GM04503 (cell line): ENCODE measurements around the gene PARP1.
"Not testable (repeated sequence)": the region's sequence is repeated elsewhere in the genome, so short reads cannot be mapped to it uniquely, and the experiment has no call there.

Experiments used
- DNase-seq: peaks from one replicate; pipeline ENCODE4 v3.0.0-alpha.2; 2012; ENCODE audit warnings: low read depth

Gene PARP1

DNA sequence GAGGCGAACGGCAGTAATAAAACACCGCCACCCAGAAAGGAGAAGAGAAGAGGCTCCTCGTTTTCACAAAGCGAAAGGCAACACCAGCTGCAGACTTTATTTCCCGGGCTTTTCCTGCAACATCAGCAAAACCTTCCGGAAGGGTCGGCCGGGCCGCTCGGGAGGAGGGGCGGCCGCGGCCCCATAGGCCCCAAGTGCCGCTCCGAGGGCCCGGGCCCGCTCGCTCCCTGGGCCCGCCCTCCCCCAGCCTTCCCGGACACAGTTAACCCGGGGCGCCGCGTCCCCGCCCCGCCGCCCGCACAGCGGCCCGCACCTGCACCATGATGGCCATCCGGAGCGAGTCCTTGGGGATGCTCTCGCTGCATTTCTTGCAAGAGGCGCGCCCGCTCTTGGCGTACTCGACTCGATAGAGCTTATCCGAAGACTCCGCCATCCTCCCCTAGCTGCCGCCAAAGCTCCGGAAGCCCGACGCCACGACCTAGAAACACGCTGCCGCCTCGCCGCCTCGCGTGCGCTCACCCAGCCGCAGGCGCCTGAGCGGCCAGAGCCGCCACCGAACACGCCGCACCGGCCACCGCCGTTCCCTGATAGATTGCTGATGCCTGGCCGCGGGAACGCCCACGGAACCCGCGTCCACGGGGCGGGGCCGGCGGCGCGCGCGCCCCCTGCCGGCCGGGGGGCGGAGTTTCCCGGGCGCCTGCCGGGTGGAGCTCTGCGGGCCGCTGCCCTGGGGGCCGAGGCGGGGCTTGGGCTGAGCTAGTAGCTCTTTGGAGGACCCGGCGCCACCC, at the start of gene PARP1:
TSS of gene PARP1 (minus strand) at position 597 of the 788 bp plus-strand sequence. CDS start at position 433, 164 bp downstream.
- DNase-seq = peak; percentile 28

GRCh38 chr1:226457307-226457712, 49.4 kb upstream of the PARP1 start:
- DNase-seq = no peak

- no peak for DNase-seq
Measured at GRCh38 chr1:226455843-226456242, 48.0 kb upstream of the PARP1 start.

- no peak for DNase-seq
Measured at GRCh38 chr1:226454349-226454748, 46.5 kb upstream of the PARP1 start.

DNA sequence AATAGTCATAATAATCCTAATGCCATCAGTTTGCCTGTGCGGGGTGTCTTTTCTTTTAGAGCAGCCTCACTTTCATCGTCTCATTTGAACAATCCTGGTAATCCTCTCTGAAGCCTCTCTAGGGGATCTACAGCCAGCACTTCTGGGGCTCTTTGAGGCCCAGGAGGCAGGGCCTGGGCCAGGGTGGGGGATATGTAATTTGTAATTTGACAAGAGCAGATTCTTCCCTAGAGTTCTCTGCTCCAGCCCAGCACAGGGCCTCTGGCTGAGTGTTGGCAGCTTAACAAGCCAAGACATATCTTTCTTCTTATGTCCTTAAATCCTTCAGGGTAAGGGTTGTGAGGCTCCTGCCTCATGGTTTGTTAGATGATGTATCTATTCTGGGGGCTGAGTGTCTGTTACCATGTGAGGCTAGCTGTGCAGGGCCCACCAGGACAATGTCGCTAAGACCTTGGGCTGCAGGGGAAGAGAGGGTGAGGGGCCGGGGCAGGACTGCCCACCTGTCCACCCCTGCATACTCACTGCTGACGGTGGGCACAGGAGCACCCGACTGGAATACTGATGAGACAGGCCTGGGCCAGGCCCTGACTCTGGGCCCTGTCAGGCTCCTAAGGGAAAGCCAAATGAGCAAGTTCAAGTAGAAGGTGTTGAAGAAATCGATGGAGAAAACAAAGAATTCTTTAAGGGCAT, 45.3 kb upstream of the PARP1 start:
- no peak for DNase-seq

DNA sequence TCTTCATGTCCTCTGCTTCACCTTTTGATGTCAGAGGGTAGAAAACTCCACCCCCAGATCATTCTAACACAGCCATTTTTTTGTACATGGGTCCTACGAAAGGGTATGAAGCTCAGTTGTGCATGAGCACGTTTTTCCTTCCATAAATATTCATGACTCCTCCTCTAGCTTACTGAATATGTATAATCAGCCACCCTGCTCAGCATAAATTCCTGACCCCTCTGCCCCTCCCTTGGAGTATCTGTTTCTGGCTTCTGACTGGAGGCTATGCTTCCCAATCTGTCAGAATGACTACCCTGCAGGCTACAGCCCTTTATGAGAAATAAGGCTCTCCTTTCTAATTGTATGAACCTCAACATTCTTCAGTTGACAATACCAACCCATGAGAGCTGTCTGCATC, 42.8 kb upstream of the PARP1 start:
- no peak for DNase-seq

GRCh38 chr1:226449823-226450222, 41.9 kb upstream of the PARP1 start:
- DNase-seq = no peak

DNA sequence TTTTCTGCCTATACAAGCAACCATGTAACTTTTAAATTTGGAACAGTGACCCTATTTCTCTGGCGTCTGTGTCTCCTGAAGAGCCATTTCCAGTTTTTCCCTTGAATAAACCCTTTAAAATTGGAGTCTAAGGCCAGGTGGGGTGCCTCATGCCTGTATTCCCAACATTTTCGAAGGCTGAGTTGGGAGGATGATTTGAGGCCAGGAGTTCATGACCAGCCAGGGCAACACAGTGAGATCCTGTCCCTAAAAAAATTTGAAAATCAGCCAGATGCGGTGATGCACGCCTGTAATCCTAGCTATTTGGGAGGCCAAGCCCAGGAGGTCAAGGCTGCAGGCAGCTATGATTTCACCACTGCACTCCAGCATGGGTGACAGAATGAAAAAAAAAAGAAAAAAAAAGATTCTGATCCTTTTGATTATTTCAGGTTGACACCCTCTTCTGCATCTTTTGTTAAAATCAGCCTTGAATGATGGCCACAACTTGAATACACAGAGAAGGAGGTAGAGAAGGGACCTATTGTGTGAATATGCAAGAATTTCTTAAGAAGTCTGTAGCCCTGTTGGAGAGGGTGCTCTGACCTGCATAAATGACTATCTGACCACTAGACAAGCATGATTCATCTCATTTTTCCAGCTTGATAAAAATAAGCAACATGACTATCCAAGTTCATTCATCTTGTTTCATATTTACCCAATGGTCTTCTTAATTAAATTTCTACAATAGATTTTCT, 40.2 kb upstream of the PARP1 start:
- DNase-seq = no peak

DNA sequence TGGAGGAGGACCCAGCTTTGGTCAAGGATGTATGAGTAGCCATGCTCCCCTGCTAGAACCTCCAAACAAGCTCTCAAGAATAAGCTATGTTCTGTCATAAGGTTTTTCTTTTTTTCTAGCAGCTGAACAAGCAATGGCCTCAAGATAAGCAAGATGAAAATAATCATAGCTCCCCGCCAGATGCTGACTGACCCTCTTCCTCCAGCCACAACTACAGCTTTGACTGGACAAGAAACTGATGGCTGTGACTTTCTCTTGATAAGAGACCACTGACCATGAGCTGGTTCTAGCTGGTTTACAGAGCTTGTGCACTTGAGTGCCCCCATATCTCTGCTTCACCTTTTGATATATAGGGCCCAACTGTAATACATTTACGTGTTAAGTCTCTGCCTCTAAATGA, 38.2 kb upstream of the PARP1 start:
- DNase-seq = no peak

DNA sequence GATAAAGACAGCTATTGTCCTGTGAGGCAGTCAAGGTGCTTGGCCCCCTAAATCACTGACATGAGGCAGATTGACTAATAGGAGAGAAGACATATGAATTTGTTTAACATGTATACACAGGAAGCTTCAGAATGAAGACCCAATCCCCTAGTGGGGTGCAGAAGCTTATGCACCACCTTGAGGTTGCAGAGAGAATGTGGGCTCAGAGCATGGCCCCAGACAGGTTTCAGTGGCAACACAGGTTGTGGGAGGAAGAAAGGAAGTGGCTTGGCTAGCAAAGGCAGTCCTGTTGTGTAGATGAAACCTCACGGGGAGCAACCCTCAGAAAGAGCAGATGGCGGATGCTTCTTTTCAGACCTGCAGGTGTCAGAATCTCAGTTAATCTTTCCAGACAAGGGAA, 37.0 kb upstream of the PARP1 start:
- no peak for DNase-seq

DNA sequence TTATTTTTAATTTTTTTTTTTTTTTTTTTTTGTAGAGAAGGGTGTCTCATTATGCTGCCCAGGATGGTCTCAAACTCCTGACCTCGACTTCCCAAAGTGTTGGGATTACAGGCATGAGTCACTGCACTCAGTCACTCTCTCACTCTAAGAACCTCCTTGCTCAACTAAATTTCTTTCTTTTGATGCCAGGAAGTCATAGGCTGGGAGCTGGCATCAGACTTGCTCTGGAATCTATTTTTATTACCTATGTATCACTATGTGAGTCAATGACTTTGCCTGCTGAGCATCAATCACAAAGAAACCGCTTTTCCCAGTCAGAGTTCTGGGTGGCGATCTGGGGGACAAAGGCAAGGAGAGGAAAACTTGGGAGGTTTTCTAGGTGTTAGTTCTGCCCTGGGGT, 35.5 kb upstream of the PARP1 start:
- DNase-seq = peak; percentile 69

DNA sequence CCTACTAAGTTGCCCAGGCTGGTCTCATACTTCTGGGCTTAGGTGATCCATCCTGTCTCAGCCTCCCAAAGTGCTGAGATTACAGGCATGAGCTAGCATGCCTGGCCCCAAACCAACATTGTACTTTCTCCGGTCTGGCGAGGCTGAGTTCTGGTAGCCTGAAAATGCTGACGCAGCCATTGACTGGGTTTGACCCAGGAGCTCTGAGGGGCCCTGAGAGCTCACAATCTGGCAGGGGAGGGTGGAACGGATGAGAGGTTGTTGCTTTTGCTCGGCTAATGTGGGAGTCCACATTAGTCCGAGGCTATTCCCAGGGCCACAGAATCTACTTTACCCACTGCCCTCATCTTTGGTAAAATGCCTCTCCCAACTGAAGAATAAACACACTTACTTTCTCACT, 35.1 kb upstream of the PARP1 start:
- DNase-seq = no peak

- DNase-seq = no peak
Measured at GRCh38 chr1:226441629-226442028, 33.7 kb upstream of the PARP1 start.

- no peak for DNase-seq
Measured at GRCh38 chr1:226440512-226440911, 32.6 kb upstream of the PARP1 start.

GRCh38 chr1:226438007-226438406, 30.1 kb upstream of the PARP1 start:
- DNase-seq = no peak

- DNase-seq = no peak
Measured at GRCh38 chr1:226436855-226437491, 29.1 kb upstream of the PARP1 start.

DNA sequence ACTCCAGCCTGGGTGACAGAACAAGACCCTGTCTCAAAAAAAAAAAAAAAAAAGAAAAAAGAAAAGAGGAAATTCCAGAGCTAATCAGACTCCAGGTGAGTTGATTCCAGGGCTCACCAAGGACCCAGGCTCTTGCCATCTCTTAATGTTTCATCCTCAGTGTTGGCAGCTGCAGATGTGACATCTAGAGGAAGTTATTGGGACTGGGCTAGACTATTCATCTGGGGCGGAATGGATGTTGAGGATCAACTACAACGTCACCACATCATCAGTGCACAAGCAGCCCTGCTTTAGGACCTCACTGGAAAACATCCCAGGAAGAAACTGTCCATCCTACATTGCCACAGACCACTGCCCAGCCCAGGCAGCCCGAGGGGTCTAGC, 28.6 kb upstream of the PARP1 start:
- DNase-seq = no peak

- no peak for DNase-seq
Measured at GRCh38 chr1:226433341-226433720, 25.4 kb upstream of the PARP1 start.

- no peak for DNase-seq
Measured at GRCh38 chr1:226432586-226433340, 24.9 kb upstream of the PARP1 start.

- not testable (repeated sequence) for DNase-seq
Measured at GRCh38 chr1:226431898-226432297, 24.0 kb upstream of the PARP1 start.

DNA sequence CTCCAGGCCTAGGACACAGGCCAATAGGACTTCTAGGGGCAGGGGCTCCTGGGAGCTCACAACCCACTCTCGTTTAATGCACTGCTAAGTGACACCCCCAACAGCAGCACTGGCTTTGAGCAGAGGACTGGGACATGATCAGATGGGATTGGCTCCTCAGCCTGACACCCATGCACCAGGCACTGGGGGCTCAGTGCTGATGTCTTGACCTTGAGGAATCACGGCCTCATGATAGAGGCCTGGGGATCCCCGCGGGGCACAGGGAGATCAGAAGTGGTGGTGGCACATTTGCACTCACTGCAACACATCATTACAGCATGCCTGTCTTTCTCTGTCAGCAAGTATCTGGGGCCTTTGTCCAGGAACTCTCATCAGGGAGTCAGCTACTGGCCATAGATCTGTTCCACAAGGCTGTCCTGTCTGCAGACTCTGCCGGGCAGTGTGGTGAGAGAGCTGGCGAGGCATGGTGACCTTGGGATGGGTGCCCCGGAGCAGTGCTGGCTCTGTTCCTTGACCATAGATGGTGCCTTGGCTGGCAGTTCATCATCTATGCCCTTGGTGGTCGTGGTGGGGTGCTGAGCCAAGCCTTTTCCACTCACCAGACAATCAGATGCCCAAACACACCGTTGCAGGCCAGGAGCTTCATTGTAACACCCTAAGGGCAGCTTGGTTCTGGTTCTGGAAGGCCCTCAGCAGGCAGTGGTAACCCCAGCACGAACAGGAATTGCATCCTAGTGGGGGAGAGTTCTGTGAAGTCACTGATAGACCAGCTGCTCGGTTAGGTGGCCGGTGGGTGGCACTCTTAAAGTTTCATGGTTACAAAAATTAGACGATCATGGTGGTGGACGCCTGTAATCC, 22.2 kb upstream of the PARP1 start:
- no peak for DNase-seq
